ENCODE measurements around the gene NUP188. TPM values are rescaled to one million over a fixed set of nuclear protein-coding genes. Genes with fewer than 3 reads are reported as not detected.

Gene NUP188
- total RNA-seq, 4 donors from 2014 or later = 18.0 to 79.3 (median 38.4) TPM

DNA sequence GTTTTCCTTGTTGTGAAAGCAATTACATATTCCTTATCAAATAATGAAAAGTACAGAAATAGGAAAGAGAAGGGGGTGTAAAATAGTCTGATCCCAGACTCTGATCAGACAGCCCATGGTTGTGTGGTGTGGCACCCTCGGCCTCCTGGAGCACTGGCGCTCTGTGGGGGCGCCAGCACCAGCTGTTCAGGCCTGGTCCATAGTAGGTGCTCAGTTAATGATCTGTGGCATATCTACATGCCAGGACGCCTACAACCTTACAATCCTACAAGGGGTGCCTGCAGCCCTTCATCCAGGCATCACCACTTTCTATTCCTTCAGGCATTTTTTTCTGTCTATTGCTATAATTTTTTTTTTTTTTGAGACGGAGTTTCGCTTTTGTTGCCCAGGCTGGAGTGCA is 105.5 kb downstream of the NUP188 start:
- H3K4me1 ChIP-seq = peaks cover 0 to 17% (median 2%) of the 10 kb centered on the region in 4 donors
- in situ Hi-C loops (cut with MboI; ENCODE audit: low pct_ligation_motif_present in 1 of 4, low pct_unique_long_range_greater_than_20kb in 1 of 4, low sequenced_read_pairs in 3 of 4) (no loop called here), intact Hi-C loops (cut with DNase I; ENCODE audit: low total_unique reads) (no loop called here)
- 85 to 95% methylated on average over 4 to 6 of the region's 6 CpGs for WGBS, 2 donors (ENCODE audit: low coverage in 1 of 2)
- H3K4me3 ChIP-seq = no peak overlapping the region
- H3K36me3 ChIP-seq = peaks cover 0 to 57% (median 22%) of the 10 kb centered on the region in 4 donors
- no peaks in the 10 kb centered on the region for H3K9me3 ChIP-seq
- DNase-seq = no peak
- no peak for TF ChIP-seq EP300 (IDR thresholded peaks at IDR 0.05; ENCODE audit: low read depth)
- no peak for TF ChIP-seq CTCF (IDR thresholded peaks at IDR 0.05)
- TF ChIP-seq POLR2A (IDR thresholded peaks at IDR 0.05) = no peak
- TF ChIP-seq POLR2AphosphoS5 (IDR thresholded peaks at IDR 0.05) = no peak
- H3K27me3 ChIP-seq = no peaks in the 10 kb centered on the region
- H3K27ac ChIP-seq = peak overlapping the region; percentile 82 to 91 (median 84)

DNA sequence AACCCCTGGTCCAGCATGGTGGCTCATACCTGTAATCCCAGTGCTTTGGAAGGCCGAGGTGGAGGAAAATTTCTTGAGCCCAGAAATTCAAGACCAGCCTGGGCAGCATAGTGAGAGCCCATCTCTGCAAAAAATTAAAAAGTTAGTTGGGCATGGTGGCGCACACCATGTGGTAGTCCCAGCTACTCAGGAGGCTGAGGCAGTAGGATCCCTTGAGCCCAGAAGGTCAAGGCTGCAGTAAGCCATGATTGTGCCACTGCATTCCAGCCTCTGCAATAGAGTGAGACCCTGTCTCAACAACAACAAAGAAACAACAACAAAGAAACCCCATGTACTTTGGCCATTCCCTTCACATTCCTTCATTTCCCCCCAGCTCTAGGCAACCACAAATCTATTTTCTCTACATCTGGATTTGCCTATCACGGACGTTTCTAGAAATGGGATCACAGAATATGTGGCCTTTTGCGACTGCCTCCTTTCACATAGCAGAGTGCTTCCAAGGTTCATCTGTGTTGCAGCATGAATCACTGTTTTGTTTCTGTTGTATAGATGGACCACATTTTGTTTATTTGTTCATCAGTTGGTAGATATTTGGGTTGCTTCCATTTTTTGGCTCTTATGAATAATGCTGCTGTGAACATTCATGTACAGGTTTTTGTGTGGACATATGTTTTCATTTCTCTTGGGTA is 106.8 kb downstream of the NUP188 start:
- no peaks in the 10 kb centered on the region for H3K27me3 ChIP-seq
- intact Hi-C loops (cut with DNase I; ENCODE audit: low total_unique reads) (no loop called here), in situ Hi-C loops (cut with MboI; ENCODE audit: low pct_ligation_motif_present in 1 of 4, low pct_unique_long_range_greater_than_20kb in 1 of 4, low sequenced_read_pairs in 3 of 4) (no loop called here)
- peaks cover 0 to 17% (median 2%) of the 10 kb centered on the region in 4 donors for H3K4me1 ChIP-seq
- H3K4me3 ChIP-seq = no peak overlapping the region
- no peak overlapping the region for H3K27ac ChIP-seq
- TF ChIP-seq POLR2A (IDR thresholded peaks at IDR 0.05) (no peak), EP300 (IDR thresholded peaks at IDR 0.05; ENCODE audit: low read depth) (no peak), POLR2AphosphoS5 (IDR thresholded peaks at IDR 0.05) (no peak), CTCF (IDR thresholded peaks at IDR 0.05) (no peak)
- H3K9me3 ChIP-seq = no peaks in the 10 kb centered on the region
- DNase-seq = no peak
- peaks cover 0 to 49% (median 17%) of the 10 kb centered on the region in 4 donors for H3K36me3 ChIP-seq
- WGBS, 2 donors (ENCODE audit: low coverage in 1 of 2) = 78 to 91% methylated on average over 4 to 5 of the region's 5 CpGs

Other genes with a start within 250 kb of the NUP188 start
- 10 to 100 TPM in 1 of 4 donors, 1 to 10 TPM in 3; 1.9 to 20.1 (median 5.8) TPM for gene PKN3, start 245.2 kb upstream of the NUP188 start, total RNA-seq
- gene ZDHHC12, start 223.6 kb upstream of the NUP188 start, total RNA-seq = 100 to 1,000 TPM in 2 of 4 donors, 10 to 100 TPM in 2; 35.6 to 190 (median 123) TPM
- 100 to 1,000 TPM in 1 of 4 donors, 10 to 100 TPM in 3; 57.5 to 116 (median 73.8) TPM for gene ZER1, start 175.8 kb upstream of the NUP188 start, total RNA-seq
- gene TBC1D13, start 160.4 kb upstream of the NUP188 start, total RNA-seq = 100 to 1,000 TPM in 1 of 4 donors, 10 to 100 TPM in 2, 1 to 10 TPM in 1; 9.6 to 244 (median 21.6) TPM
- 10 to 100 TPM; 29.7 to 83.0 (median 52.8) TPM for gene ENDOG, start 129.2 kb upstream of the NUP188 start, total RNA-seq
- 10 to 100 TPM; 19.5 to 48.3 (median 26.6) TPM for gene SPOUT1, start 117.9 kb upstream of the NUP188 start, total RNA-seq
- 1 to 10 TPM in 2 of 4 donors, not detected in 2; 1.6 to 3.5 TPM for gene KYAT1, start 65.7 kb upstream of the NUP188 start, total RNA-seq
- gene LRRC8A, start 65.6 kb upstream of the NUP188 start, total RNA-seq = 100 to 1,000 TPM in 1 of 4 donors, 10 to 100 TPM in 3; 29.4 to 116 (median 35.5) TPM
- gene PHYHD1, start 26.7 kb upstream of the NUP188 start, total RNA-seq = 10 to 100 TPM in 1 of 4 donors, 1 to 10 TPM in 3; 3.2 to 22.4 (median 5.5) TPM
- 10 to 100 TPM in 3 of 4 donors, 1 to 10 TPM in 1; 9.2 to 20.6 (median 11.7) TPM for gene DOLK, start 96 bp upstream of the NUP188 start, total RNA-seq
- gene SH3GLB2, start 80.6 kb downstream of the NUP188 start, total RNA-seq = 100 to 1,000 TPM; 184 to 391 (median 224) TPM
- 100 to 1,000 TPM in 1 of 4 donors, 10 to 100 TPM in 3; 72.0 to 245 (median 74.0) TPM for gene MIGA2, start 88.9 kb downstream of the NUP188 start, total RNA-seq
- gene DOLPP1, start 133.4 kb downstream of the NUP188 start, total RNA-seq = 10 to 100 TPM; 15.7 to 52.4 (median 38.2) TPM
- gene CRAT, start 163.1 kb downstream of the NUP188 start, total RNA-seq = 100 to 1,000 TPM; 124 to 161 (median 136) TPM
- gene PTPA, start 163.7 kb downstream of the NUP188 start, total RNA-seq = 100 to 1,000 TPM in 1 of 4 donors, 10 to 100 TPM in 3; 37.4 to 241 (median 66.5) TPM
- 1 to 10 TPM; 1.8 to 6.5 (median 5.2) TPM for gene IER5L, start 230.6 kb downstream of the NUP188 start, total RNA-seq

Measured in transverse colon (tissue), 4 donors.